Measurements from ENCODE around the gene HS3ST5. TPM values are rescaled to one million over a fixed set of nuclear protein-coding genes. Genes with fewer than 3 reads are reported as not detected.

HS3ST5 gene
- total RNA-seq, 5 donors from 2014 or later (not counting 1 experiment from before 2014, with no cell fraction given) = not detected

DNA sequence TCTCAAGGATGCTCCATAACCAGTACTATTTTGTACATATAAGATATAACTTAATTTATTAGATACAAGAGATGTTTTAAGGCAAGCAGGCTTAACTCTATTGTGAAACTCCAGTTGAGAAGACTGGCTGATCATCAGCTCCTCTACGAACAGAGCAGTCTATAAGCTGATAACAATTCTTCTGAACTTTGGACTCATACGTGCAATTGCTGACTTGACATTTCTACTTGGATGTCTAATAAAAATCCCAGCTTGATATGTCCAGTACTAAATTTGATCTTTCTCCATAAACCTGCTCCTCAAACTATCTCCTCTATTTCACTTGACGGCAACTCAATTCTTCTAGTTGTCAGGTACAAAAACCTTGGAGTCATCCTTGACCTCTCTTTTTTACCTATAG, 141.9 kb downstream of the HS3ST5 start:
- no peaks in the 10 kb centered on the region for H3K9me3 ChIP-seq
- H3K4me3 ChIP-seq (ENCODE audit: control insufficient read depth in 1 of 2, extremely low read depth in 1 of 2, low read length in 1 of 2) = no peak overlapping the region
- 87% methylated on average over 3 of the region's 3 CpGs for WGBS (ENCODE audit: insufficient coverage)
- no peaks in the 10 kb centered on the region for H3K36me3 ChIP-seq (ENCODE audit: control insufficient read depth in 2 of 2, extremely low read depth in 1 of 2, insufficient read depth in 1 of 2, low read length in 1 of 2)
- Mint-ChIP-seq H3K9me3 (no peaks in the 10 kb centered on the region), H3K36me3 (no peaks in the 10 kb centered on the region), H3K27me3 (peaks cover 0 to 3% of the 10 kb centered on the region in 2 donors), H3K4me1 (no peaks in the 10 kb centered on the region), H3K27ac (no peak overlapping the region), H3K4me3 (no peak overlapping the region)
- ChIA-PET CTCF (no interaction called here), POLR2A (no interaction called here)
- no peak for ATAC-seq (replicated peaks in 1 of 4)
- no peak overlapping the region for H3K27ac ChIP-seq (ENCODE audit: low read length)
- DNase-seq = no peak
- no peaks in the 10 kb centered on the region for H3K27me3 ChIP-seq (replicated peaks in 1 of 2; ENCODE audit: control insufficient read depth in 2 of 2, extremely low read depth in 1 of 2, insufficient read depth in 2 of 2, low read length in 1 of 2)
- H3K4me1 ChIP-seq (ENCODE audit: control insufficient read depth in 1 of 2, extremely low read depth in 1 of 2, insufficient read depth in 2 of 2, low read length in 2 of 2) = no peaks in the 10 kb centered on the region

DNA sequence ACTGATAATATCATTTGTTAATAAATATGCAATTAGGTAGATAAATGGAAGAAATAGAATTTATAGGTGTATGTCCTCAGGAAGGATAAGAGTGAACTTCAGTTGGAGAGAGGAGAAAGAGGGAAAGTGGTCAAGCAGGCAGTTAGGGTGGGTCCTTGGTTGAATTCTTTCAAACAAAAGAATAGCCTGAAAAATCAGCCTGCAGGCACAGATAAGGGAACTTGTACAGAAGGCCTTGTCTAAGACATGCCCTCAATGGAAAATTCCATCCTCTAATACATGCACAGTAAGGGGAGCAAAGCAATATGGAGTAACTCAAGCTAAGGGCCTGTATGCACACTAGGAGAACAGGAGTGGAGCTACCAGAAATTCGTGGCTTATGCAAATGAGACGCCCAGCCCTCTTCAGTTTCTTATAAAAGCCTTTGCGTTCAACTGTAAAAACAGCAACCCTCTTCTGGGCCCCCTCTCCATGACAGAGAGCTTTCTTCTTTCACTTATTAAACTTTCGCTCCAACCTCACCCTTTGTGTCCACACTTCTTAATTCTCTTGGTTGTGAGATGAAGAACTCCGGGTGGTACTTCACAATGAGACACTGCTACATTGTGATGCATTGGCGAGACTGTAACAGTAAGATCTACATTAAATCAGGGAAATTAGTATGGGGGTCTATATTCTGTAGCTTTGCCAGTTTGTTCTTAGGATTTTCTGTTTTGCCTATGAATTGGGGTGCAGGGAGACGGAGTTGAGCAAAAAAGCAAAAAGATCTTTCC, 147.0 kb downstream of the HS3ST5 start:
- Histone ChIP-seq H3K36me3 (ENCODE audit: control insufficient read depth in 2 of 2, extremely low read depth in 1 of 2, insufficient read depth in 1 of 2, low read length in 1 of 2) (no peaks in the 10 kb centered on the region), H3K4me1 (ENCODE audit: control insufficient read depth in 1 of 2, extremely low read depth in 1 of 2, insufficient read depth in 2 of 2, low read length in 2 of 2) (no peaks in the 10 kb centered on the region), H3K27ac (ENCODE audit: low read length) (no peak overlapping the region), H3K4me3 (ENCODE audit: control insufficient read depth in 1 of 2, extremely low read depth in 1 of 2, low read length in 1 of 2) (no peak overlapping the region), H3K9me3 (no peaks in the 10 kb centered on the region), H3K27me3 (replicated peaks in 1 of 2; ENCODE audit: control insufficient read depth in 2 of 2, extremely low read depth in 1 of 2, insufficient read depth in 2 of 2, low read length in 1 of 2) (no peaks in the 10 kb centered on the region)
- 55% methylated on average over 4 of the region's 7 CpGs for WGBS (ENCODE audit: insufficient coverage)
- H3K27me3 Mint-ChIP-seq = no peaks in the 10 kb centered on the region
- H3K9me3 Mint-ChIP-seq = no peaks in the 10 kb centered on the region
- ATAC-seq (replicated peaks in 1 of 4) = no peak
- DNase-seq = no peak
- H3K4me3 Mint-ChIP-seq = no peak overlapping the region
- ChIA-PET POLR2A (interaction anchor here in 1 of 2 donors (0.6 to 0.7 kb wide), 3 partner anchors 7 to 27 kb away, joined by 3 to 4 read pairs (median 3); no protein-coding TSS in a partner anchor), CTCF (no interaction called here)
- no peak overlapping the region for H3K27ac Mint-ChIP-seq
- H3K4me1 Mint-ChIP-seq = no peaks in the 10 kb centered on the region
- no peaks in the 10 kb centered on the region for H3K36me3 Mint-ChIP-seq

DNA sequence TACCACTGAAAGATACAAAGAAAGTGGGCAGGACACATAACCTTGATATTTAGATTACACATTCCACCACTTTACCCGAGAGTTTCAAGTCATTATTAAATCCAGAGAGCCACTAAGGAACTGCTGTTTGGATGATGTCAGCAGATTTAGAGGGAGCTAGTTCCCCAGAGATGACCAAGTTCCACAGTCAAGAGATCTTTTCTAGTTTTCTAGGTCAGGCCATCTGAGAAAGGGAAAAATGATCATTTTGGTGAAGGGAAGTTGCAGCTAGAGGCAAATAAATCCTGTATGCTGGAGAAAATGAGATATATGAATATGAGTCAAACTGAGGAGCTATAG, 147.8 kb downstream of the HS3ST5 start:
- H3K36me3 Mint-ChIP-seq = no peaks in the 10 kb centered on the region
- no CpG with 5 or more reads among the region's 1 CpG for WGBS (ENCODE audit: insufficient coverage)
- no peaks in the 10 kb centered on the region for H3K4me1 Mint-ChIP-seq
- H3K36me3 ChIP-seq (ENCODE audit: control insufficient read depth in 2 of 2, extremely low read depth in 1 of 2, insufficient read depth in 1 of 2, low read length in 1 of 2) = no peaks in the 10 kb centered on the region
- ATAC-seq (replicated peaks in 1 of 4) (no peak), DNase-seq (no peak)
- H3K27ac Mint-ChIP-seq = no peak overlapping the region
- no peak overlapping the region for H3K27ac ChIP-seq (ENCODE audit: low read length)
- H3K27me3 ChIP-seq (replicated peaks in 1 of 2; ENCODE audit: control insufficient read depth in 2 of 2, extremely low read depth in 1 of 2, insufficient read depth in 2 of 2, low read length in 1 of 2) = no peaks in the 10 kb centered on the region
- ChIA-PET CTCF (no interaction called here), POLR2A (no interaction called here)
- no peaks in the 10 kb centered on the region for H3K4me1 ChIP-seq (ENCODE audit: control insufficient read depth in 1 of 2, extremely low read depth in 1 of 2, insufficient read depth in 2 of 2, low read length in 2 of 2)
- H3K27me3 Mint-ChIP-seq = no peaks in the 10 kb centered on the region
- H3K4me3 ChIP-seq (ENCODE audit: control insufficient read depth in 1 of 2, extremely low read depth in 1 of 2, low read length in 1 of 2) = no peak overlapping the region
- no peaks in the 10 kb centered on the region for H3K9me3 ChIP-seq
- H3K9me3 Mint-ChIP-seq = no peaks in the 10 kb centered on the region
- H3K4me3 Mint-ChIP-seq = no peak overlapping the region

DNA sequence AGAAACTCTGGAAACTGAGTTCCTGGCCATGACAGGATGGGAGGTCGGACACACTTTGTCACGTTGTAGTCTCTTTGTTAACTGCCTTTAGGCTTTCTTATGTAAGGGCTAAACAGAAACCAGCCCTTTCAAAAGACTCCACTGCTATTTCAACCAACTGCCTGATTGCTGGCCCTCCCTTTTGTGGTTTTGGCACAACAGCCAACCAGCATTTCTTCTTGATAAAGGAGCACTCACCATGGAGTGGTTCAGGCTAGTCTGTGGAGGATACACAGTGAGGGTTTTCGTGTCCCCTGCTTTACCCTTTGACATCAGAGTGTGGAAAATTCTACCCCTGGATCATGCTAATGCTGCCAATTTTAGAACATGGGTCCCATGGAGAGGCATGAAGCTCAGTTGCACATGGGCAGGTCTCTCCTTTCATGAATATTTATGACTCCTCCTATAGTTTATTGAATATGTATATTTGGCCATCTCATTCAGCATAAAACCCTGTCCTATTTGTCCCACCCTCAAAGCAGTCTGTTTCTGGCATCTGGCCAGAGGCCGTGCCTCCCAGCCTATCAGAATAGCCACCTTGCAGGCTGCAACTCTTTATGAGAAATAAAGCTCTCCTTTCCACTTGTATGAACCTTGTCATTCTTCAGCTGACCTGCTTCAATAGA, 148.3 kb downstream of the HS3ST5 start:
- Mint-ChIP-seq H3K27ac (no peak overlapping the region), H3K27me3 (no peaks in the 10 kb centered on the region), H3K36me3 (no peaks in the 10 kb centered on the region), H3K4me1 (no peaks in the 10 kb centered on the region), H3K4me3 (no peak overlapping the region), H3K9me3 (no peaks in the 10 kb centered on the region)
- CTCF ChIA-PET = no interaction called here
- POLR2A ChIA-PET = no interaction called here
- Histone ChIP-seq H3K4me3 (ENCODE audit: control insufficient read depth in 1 of 2, extremely low read depth in 1 of 2, low read length in 1 of 2) (no peak overlapping the region), H3K27ac (ENCODE audit: low read length) (no peak overlapping the region), H3K4me1 (ENCODE audit: control insufficient read depth in 1 of 2, extremely low read depth in 1 of 2, insufficient read depth in 2 of 2, low read length in 2 of 2) (no peaks in the 10 kb centered on the region), H3K9me3 (no peaks in the 10 kb centered on the region), H3K27me3 (replicated peaks in 1 of 2; ENCODE audit: control insufficient read depth in 2 of 2, extremely low read depth in 1 of 2, insufficient read depth in 2 of 2, low read length in 1 of 2) (no peaks in the 10 kb centered on the region), H3K36me3 (ENCODE audit: control insufficient read depth in 2 of 2, extremely low read depth in 1 of 2, insufficient read depth in 1 of 2, low read length in 1 of 2) (no peaks in the 10 kb centered on the region)
- no peak for ATAC-seq (replicated peaks in 1 of 4)
- WGBS (ENCODE audit: insufficient coverage) = 61% methylated on average over 2 of the region's 4 CpGs
- DNase-seq = no peak

DNA sequence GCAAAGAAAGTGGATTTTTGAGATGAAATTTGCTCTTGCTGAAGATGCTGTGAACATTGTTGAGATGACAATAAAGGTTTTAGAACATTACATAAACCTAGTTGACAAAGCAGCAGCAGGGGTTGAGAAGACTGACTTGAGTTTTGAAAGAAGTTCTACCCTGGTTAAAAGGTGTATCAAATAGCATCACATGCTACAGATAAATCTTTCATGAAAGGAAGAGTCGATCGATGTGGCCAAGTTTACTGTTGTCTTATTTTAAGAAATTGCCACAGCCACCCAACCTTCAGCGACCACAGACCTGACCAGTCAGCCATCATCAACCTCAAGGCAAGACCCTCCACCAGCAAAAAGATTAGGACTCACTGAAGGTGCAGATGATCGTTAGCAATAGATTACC, 155.3 kb downstream of the HS3ST5 start:
- POLR2A ChIA-PET = no interaction called here
- no peaks in the 10 kb centered on the region for H3K27me3 Mint-ChIP-seq
- Histone ChIP-seq H3K27ac (ENCODE audit: low read length) (no peak overlapping the region), H3K27me3 (replicated peaks in 1 of 2; ENCODE audit: control insufficient read depth in 2 of 2, extremely low read depth in 1 of 2, insufficient read depth in 2 of 2, low read length in 1 of 2) (no peaks in the 10 kb centered on the region), H3K36me3 (ENCODE audit: control insufficient read depth in 2 of 2, extremely low read depth in 1 of 2, insufficient read depth in 1 of 2, low read length in 1 of 2) (no peaks in the 10 kb centered on the region), H3K9me3 (no peaks in the 10 kb centered on the region), H3K4me1 (ENCODE audit: control insufficient read depth in 1 of 2, extremely low read depth in 1 of 2, insufficient read depth in 2 of 2, low read length in 2 of 2) (no peaks in the 10 kb centered on the region), H3K4me3 (ENCODE audit: control insufficient read depth in 1 of 2, extremely low read depth in 1 of 2, low read length in 1 of 2) (no peak overlapping the region)
- H3K9me3 Mint-ChIP-seq = peaks cover 0 to 3% (median 0%) of the 10 kb centered on the region in 3 donors
- H3K4me3 Mint-ChIP-seq = no peak overlapping the region
- CTCF ChIA-PET = no interaction called here
- no peak for DNase-seq
- H3K36me3 Mint-ChIP-seq = no peaks in the 10 kb centered on the region
- WGBS (ENCODE audit: insufficient coverage) = no CpG with 5 or more reads among the region's 4 CpGs
- no peak for ATAC-seq (replicated peaks in 1 of 4)
- no peaks in the 10 kb centered on the region for H3K4me1 Mint-ChIP-seq
- H3K27ac Mint-ChIP-seq = no peak overlapping the region

DNA sequence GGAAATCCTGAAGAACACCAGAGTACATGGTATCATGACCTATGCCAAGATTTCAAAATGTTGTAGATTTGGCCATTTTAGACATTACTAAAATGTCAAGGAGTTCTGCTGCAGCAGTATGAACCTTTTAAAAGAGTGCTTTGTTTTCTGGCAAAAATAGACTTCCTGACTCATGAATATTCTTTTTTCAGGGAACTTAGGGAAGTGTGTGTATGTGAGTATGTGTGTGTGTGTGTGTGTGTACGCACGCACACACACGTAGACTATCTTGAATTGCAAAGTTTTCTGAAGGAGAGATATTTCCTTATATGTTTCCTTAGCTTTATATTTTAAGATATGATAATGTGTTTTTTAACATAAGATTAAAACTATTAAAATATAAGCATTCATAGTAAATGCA, 161.2 kb downstream of the HS3ST5 start:
- Histone ChIP-seq H3K36me3 (ENCODE audit: control insufficient read depth in 2 of 2, extremely low read depth in 1 of 2, insufficient read depth in 1 of 2, low read length in 1 of 2) (no peaks in the 10 kb centered on the region), H3K27ac (ENCODE audit: low read length) (no peak overlapping the region), H3K4me1 (ENCODE audit: control insufficient read depth in 1 of 2, extremely low read depth in 1 of 2, insufficient read depth in 2 of 2, low read length in 2 of 2) (no peaks in the 10 kb centered on the region), H3K4me3 (ENCODE audit: control insufficient read depth in 1 of 2, extremely low read depth in 1 of 2, low read length in 1 of 2) (no peak overlapping the region), H3K27me3 (replicated peaks in 1 of 2; ENCODE audit: control insufficient read depth in 2 of 2, extremely low read depth in 1 of 2, insufficient read depth in 2 of 2, low read length in 1 of 2) (no peaks in the 10 kb centered on the region), H3K9me3 (no peaks in the 10 kb centered on the region)
- Mint-ChIP-seq H3K4me3 (no peak overlapping the region), H3K4me1 (no peaks in the 10 kb centered on the region), H3K9me3 (peaks cover 0 to 3% (median 0%) of the 10 kb centered on the region in 3 donors), H3K36me3 (no peaks in the 10 kb centered on the region), H3K27ac (no peak overlapping the region), H3K27me3 (peaks cover 0 to 5% of the 10 kb centered on the region in 2 donors)
- ATAC-seq (replicated peaks in 1 of 4) (no peak), DNase-seq (no peak)
- ChIA-PET CTCF (no interaction called here), POLR2A (interaction anchor here in 1 of 2 donors (0.7 kb wide), 1 partner anchor 14 kb away, joined by 3 read pairs; no protein-coding TSS in a partner anchor)
- WGBS (ENCODE audit: insufficient coverage) = no CpG with 5 or more reads among the region's 3 CpGs

Data from T-cell (primary cell).